ENCODE results near the gene LDB1. TPM values are rescaled to one million over a fixed set of nuclear protein-coding genes. Genes with fewer than 3 reads are reported as not detected.

Gene LDB1
- total RNA-seq (2014; rRNA removed; shearing (Covaris generic)): 16.8 and 31.3 TPM in 2 replicates

DNA sequence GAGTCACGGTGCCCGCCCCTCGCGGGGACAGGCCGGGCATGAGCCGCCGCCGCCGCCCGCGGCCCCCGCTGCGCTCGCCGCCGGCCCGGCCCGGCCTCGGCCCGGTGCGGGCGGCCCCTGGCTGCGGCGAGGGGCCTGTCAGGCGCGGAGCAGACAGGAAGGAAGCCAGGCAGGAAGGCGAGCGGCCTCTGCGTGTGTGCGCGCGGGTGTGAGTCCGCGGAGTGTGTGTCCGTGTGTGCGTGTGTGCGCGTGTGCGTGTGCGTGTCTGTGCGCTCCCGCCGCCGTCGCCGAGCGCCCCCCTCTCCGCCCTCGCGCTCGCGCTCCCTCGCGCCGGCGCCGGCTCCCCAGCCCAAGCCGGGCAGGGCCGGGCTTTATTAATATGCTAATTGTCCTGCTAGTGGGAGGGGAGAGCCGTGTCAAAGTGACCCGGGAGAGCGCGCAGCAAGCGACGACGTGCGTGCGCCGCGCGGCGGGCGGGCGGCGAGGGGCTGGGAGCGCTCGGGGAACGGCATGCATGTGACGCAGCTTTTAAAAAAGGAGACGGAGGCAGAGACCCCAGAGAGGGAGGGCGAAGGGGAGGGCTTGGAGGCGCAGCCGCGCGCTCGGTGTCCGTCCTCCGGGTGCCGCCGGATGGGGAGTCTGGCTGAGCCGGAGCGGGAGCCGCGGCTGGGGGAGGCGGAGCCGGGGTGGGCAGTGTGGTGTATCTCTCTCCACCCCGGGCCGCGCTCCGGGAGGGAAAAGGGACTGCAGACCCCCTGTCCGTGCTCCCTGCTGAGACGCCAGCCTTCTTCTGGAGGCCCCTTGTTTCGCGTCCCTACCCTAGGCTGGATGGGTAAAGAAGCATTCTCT lies at the start of gene LDB1:
LDB1 (minus strand) TSS at position 227 of the 849 bp plus-strand sequence. CDS start 258 bp downstream, outside the sequence.
- DNase-seq (ENCODE audit: low spot score): peak; percentile 59

DNA sequence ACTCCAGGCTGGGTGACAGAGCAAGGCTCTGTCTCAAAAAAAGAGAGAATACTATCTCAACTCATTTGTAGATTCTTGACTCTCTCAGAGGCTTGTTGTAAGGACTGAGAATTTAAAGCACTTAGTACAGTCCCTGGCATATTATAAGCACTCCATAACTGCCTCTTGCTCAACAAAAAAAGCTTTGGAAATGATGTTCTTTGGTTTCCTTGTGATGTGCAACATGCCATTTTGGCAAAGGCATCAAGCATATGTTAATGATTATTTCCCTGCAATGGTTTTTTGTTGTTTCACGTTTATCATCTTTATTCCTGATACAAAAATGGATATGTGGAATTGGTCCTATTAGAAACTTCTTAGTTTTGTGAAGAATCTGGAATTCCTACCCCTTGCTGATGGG lies 47.7 kb upstream of the LDB1 start:
- no peak for DNase-seq (ENCODE audit: low spot score)

GRCh38 chr10:102163342-102163989 lies 43.3 kb upstream of the LDB1 start:
- no peak for DNase-seq (ENCODE audit: low spot score)

DNA sequence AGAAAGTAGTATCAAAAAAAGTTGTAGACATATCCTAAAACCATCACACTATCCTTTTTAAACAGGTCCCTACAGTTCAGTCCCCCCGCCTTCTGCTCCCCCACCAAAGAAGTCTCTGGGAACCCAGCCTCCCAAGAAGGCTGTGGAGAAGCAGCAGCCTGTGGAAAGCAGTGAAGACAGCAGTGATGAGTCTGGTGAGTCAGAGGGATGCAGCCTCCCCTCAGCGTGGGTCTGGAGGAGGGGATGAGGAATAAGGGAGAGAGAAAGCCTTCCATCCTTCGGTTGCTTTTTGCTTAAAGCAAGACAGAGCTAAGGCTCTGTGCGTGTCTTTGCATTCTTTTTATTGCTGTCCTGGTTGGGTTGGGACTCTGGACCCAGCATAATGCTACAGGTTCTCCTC lies 39.7 kb upstream of the LDB1 start:
- DNase-seq (ENCODE audit: low spot score): no peak

- no peak for DNase-seq (ENCODE audit: low spot score)
These were observed 39.0 kb upstream of the LDB1 start for GRCh38 chr10:102159051-102159597.

DNA sequence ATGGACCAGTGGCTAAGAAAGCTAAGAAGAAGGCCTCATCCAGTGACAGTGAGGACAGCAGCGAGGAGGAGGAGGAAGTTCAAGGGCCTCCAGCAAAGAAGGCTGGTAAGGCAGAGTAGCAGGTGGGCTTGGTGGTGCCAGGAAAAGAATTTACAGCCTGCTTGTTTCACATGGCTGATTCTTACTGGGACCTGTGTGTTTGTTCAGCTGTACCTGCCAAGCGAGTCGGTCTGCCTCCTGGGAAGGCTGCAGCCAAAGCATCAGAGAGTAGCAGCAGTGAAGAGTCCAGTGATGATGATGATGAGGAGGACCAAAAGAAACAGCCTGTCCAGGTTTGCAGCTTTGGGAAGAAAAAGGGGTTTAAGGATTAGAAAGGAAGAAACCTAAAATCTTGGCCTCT lies 37.1 kb upstream of the LDB1 start:
- no peak for DNase-seq (ENCODE audit: low spot score)

DNA sequence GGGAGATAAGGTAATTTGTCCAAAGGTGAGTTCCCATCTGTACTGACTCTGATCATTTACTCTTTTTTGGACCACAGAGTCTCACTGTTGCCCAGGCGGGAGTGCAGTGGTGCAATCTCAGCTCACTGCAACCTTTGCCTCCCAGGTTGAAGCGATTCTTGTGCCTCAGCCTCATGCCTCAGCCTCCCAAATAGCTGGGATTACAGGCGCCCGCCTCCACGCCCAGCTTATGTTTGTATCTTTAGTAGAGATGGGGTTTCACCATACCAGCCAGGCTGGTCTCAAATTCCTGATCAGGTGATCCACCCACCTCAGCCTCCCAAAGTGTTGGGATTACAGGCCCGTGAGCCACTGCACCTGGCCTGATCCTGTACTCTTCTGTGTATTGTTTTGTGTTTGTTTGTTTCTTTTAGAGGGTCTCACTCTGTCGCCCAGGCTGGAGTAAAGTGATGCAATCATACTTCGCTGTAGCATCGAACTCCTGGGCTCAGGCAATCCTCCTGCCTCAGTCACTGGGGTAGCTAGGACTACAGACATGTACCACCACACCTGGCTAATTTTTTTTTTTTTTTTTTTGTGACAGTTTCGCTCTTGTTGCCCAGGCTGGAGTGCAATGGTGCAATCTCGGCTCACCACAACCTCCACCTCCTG lies 34.4 kb upstream of the LDB1 start:
- DNase-seq (ENCODE audit: low spot score): no peak

GRCh38 chr10:102153093-102153620 lies 33.0 kb upstream of the LDB1 start:
- DNase-seq (ENCODE audit: low spot score): no peak

GRCh38 chr10:102152545-102152890 lies 32.4 kb upstream of the LDB1 start:
- no peak for DNase-seq (ENCODE audit: low spot score)

DNA sequence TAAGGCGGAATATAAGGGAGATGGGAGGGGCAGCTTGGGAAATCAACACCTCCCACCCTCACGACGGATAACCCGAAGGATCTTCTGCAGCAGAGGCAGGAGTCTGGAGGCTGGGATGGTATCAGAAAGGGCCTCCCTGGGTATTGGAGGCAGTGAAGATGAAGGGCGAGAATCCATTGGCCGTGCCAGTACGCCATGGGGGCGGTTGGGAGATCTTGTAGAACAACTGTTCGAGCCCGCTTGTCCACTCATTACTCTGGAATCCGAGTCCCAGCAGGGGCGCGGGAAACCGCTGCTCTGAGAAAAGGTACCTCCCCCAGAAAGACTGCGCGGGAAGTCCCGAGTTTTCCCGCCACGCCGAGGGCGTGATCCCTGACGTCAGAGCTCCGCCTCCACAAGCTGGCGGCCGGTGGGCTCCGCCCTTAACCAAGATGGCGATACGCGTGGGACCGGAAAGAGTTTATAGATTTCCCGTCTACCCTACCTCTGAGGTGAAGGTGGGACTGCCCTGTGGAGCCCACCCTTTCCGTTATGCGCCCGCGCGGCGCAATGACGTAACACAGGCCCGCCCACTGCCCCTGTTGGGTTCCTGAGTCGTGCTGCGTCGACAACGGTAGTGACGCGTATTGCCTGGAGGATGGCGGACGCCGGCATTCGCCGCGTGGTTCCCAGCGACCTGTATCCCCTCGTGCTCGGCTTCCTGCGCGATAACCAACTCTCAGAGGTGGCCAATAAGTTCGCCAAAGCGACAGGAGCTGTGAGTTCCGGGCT lies 31.8 kb upstream of the LDB1 start, which contains the start of gene NOLC1:
NOLC1 (plus strand) TSS at position 616 of the 771 bp plus-strand sequence; CDS start at position 638, 22 bp downstream.
- peak; percentile 98 for DNase-seq (ENCODE audit: low spot score)

DNA sequence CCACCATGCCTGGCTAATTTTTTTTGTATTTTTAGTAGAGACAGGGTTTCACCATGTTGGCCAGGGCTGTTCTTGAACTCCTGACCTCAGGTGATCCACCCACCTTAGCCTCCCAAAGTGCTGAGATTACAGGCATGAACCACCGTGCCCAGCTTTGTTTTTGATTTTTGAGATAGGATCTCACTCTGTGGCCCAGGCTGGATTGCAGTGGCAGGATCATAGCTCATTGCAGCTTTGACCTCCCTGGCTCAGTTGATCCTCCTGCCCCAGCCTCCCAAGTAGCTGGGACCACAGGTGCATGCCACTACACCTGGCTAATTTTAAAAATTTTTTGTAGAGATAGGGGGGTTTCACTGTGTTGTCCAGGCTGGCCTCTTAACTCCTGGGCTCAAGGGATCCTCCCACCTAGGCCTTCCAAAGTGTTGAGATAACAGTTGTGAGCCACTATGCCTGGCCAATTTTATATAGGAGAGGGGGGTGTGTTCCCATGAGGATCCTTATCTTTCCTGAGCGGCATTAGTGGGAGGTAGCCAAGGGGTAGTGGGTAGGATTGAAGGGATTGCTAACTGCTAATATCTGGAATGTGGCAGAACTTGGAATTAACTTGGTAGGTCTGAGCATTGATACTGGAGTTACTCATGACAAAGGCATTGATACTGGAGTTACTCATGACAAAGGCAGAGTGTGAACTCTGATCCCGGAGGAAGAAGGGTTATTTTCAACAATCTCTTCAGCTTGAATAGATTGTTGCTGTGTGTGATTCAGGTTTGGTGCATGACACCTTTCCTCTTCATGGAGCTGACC lies 31.0 kb upstream of the LDB1 start:
- no peak for DNase-seq (ENCODE audit: low spot score)

DNA sequence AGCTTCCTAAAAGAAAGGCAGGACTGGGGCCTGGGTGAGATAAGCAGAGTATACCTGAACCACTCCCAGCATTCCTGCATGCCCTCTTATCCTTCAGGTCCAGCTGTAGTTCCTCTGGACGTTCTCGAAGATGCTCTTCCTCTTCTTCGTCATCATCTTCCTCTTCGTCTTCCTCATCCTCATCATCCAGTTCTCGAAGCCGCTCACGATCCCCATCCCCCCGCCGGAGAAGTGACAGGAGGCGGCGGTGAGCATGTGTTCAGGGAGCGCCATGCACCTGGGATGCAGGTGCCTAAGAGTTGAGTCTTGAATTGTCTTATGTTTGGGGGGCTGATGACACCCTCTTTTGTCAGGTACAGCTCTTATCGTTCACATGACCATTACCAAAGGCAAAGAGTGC lies 28.1 kb upstream of the LDB1 start:
- DNase-seq (ENCODE audit: low spot score): no peak

- DNase-seq (ENCODE audit: low spot score): no peak
These were observed 27.4 kb upstream of the LDB1 start for GRCh38 chr10:102147561-102147960.

GRCh38 chr10:102146971-102147428 lies 26.8 kb upstream of the LDB1 start:
- no peak for DNase-seq (ENCODE audit: low spot score)

- no peak for DNase-seq (ENCODE audit: low spot score)
These were observed 21.5 kb upstream of the LDB1 start for GRCh38 chr10:102141583-102142107.

DNA sequence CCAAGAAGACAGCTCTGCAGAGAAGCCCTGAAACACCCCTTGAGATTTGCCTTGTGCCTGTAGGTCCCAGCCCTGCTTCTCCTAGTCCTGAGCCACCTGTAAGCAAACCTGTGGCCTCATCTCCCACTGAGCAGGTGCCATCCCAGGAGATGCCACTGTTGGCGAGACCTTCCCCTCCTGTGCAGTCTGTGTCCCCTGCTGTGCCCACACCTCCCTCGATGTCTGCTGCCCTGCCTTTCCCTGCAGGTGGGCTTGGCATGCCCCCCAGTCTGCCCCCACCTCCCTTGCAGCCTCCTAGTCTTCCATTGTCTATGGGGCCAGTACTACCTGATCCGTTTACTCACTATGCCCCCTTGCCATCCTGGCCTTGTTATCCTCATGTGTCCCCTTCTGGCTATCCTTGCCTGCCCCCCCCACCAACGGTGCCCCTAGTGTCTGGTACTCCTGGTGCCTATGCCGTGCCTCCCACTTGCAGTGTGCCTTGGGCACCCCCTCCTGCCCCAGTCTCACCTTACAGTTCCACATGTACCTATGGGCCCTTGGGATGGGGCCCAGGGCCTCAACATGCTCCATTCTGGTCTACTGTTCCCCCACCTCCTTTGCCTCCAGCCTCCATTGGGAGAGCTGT lies 20.9 kb upstream of the LDB1 start:
- no peak for DNase-seq (ENCODE audit: low spot score)

DNA sequence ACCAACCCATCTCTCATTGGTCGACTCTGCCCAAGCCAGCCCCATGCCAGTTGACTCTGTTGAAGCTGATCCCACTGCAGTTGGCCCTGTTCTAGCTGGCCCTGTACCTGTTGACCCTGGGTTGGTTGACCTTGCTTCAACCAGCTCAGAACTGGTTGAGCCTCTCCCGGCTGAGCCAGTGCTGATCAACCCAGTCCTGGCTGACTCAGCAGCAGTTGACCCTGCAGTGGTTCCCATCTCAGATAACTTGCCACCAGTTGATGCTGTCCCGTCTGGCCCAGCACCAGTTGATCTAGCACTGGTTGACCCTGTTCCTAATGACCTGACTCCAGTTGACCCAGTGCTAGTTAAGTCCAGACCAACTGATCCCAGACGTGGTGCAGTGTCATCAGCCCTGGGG lies 20.1 kb upstream of the LDB1 start:
- no peak for DNase-seq (ENCODE audit: low spot score)

GRCh38 chr10:102139281-102140110 lies 19.3 kb upstream of the LDB1 start:
- DNase-seq (ENCODE audit: low spot score): no peak

Data from H4 (cell line).